HG02840 (cell line): ENCODE measurements around the gene TOLLIP.

ENCODE experiments used
- ATAC-seq: cut with Tn5 transposase; IDR thresholded peaks from one replicate; pipeline ENCODE4 v1.9.1; 2021; ENCODE audit warnings: mild to moderate bottlenecking, moderate library complexity, moderate number of reproducible peaks; ENCODE audit not compliant: unreplicated experiment, low FRiP score

The TOLLIP gene

DNA sequence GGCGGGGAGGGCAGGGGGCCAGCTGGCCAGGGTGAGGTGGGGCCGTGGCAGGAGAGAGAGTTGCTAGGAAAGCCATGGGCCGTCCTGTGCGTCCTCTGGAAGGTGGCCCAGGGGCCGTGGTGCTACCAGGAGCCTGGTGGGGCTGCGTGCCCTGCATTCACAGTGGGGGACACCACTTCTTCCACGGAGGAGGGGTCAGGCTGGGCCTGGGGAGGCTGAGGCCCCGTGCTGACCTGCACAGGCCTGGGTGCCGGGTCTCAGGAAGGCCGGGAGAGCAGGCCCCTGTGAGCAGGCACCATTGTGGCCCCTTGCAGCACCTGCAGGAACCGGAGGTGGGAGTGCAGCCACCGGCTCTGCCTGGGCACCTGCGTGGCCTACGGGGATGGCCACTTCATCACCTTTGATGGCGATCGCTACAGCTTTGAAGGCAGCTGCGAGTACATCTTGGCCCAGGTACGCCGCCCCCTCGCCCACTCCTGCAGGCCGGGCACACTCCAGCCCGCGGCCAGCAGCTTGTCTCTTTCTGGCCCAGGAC is 74.6 kb downstream of the TOLLIP start:
- no peak for ATAC-seq

- no peak for ATAC-seq
Measured at GRCh38 chr11:1234054-1234720, 75.2 kb downstream of the TOLLIP start.

- ATAC-seq, result no peak
Measured at GRCh38 chr11:1233351-1234053, 75.9 kb downstream of the TOLLIP start.

DNA sequence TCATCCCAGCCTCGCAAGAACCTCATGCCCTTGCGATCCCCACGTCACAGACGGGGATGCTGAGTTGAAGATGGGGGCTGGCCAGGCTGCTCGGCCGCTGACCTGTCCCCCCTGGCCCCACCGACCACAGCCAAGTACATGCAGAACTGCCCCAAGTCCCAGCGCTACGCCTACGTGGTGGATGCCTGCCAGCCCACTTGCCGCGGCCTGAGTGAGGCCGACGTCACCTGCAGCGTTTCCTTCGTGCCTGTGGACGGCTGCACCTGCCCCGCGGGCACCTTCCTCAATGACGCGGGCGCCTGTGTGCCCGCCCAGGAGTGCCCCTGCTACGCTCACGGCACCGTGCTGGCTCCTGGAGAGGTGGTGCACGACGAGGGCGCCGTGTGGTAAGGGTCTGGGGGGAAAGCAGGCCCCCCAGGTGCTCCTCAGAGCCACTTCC is 76.5 kb downstream of the TOLLIP start:
- ATAC-seq, result no peak

DNA sequence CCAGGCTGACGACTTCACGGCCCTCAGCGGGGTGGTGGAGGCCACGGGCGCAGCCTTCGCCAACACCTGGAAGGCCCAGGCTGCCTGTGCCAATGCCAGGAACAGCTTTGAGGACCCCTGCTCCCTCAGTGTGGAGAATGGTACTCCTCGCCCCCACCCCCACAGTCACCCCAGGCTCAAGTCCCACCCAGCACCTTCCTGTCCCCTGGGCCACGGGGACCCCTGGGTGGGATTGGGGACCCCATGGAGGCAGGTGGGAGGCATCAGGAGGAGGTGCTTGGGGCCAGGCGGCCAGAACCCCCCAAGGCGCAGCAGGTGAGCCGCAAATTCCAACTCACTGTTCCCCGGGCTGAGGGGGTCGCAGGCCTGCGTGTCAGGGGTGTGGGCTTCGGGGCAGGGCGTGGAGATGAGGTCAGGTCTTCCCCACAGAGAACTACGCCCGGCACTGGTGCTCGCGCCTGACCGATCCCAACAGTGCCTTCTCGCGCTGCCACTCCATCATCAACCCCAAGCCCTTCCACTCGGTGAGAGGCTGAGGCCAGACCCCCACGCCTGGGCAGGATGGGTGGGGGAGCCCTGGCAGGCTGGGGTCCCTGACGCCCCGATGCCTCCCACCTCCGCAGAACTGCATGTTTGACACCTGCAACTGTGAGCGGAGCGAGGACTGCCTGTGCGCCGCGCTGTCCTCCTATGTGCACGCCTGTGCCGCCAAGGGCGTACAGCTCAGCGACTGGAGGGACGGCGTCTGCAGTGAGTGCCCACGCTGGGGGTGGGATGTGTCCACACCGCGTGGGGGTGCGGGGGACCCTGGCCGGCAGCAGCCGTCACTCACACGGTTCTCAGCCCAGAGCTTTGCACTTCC is 77.2 kb downstream of the TOLLIP start:
- ATAC-seq, result no peak

DNA sequence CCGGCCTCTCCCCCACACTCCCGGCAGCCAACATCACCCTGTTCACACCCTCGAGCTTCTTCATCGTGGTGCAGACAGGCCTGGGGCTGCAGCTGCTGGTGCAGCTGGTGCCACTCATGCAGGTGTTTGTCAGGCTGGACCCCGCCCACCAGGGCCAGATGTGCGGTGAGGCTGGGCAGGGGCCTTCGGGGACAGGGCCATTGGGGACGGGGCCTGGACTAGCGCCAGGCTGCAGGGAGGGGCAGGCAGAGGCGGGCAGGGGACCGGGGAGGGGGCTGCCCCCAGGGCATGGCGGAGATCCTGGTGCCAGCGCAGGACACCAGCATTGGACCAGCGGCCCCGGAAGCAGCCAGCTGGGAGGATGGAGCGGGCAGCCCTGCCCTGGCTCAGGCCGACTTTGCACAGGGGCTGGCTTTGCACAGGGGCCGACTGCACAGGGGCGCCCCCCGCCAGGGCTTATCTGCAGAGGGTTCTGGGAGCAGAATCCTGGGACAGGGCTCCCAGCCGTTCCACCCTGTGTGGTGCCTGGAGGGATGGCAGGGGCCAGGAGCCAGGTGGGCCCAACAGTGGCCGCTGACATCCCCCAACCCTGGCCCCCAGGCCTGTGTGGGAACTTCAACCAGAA is 77.9 kb downstream of the TOLLIP start:
- ATAC-seq, result no peak

DNA sequence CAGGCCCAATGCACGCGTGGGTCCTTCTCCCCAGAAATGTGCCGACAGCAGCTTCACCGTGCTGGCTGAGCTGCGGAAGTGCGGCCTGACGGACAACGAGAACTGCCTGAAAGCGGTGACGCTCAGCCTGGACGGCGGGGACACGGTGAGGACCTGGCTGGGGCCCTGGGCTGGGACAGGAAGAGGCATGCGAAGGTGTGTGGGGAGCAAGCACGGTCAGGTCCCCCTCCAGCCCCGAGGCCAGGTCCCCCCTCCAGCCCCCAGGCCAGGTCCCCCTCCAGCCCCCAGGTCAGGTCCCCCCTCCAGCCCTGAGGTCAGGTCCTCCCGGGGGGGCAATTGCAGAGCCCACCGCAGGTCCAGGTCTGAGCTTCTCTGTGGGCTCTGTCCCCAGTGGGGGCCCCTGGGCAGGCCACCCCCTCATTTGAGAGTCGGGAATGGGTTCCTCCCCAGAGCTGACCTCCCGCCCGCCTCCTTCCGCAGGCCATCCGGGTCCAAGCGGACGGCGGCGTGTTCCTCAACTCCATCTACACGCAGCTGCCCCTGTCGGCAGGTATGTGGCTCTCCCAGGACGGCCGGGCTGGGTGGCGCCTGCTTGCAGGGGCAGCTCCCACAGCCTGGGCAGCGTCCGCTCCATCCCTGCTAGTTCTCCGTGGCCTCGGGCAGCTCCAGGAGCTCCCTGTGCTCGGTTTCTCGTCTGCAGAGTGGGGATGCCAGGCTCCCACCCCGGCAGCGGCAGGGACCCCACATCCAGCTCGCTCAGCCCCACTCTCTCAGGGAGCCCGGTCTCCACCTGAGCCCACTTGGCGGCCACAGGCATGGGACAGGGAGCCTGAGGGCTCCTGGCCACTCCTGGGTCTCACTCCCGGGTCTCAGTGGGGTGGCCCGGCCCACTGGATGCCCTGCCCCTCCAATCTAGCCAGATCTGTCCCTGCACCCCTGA is 78.7 kb downstream of the TOLLIP start:
- no peak for ATAC-seq

DNA sequence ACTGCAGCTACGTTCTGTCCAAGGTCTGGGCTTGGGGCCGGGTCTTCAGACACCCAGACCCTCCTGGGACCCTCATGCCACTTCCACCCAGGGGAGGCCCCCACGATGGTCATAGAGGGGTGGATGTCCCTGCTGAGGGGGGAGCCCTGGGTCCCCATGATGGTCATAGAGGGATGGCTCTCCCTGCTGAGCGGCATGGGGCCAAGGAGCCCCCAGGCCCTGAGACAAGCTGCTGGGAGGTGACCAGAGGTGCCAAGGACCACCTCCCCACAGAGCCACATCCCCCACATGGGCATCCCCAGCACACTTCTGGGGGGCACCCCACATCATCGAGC is 79.3 kb downstream of the TOLLIP start:
- no peak for ATAC-seq

DNA sequence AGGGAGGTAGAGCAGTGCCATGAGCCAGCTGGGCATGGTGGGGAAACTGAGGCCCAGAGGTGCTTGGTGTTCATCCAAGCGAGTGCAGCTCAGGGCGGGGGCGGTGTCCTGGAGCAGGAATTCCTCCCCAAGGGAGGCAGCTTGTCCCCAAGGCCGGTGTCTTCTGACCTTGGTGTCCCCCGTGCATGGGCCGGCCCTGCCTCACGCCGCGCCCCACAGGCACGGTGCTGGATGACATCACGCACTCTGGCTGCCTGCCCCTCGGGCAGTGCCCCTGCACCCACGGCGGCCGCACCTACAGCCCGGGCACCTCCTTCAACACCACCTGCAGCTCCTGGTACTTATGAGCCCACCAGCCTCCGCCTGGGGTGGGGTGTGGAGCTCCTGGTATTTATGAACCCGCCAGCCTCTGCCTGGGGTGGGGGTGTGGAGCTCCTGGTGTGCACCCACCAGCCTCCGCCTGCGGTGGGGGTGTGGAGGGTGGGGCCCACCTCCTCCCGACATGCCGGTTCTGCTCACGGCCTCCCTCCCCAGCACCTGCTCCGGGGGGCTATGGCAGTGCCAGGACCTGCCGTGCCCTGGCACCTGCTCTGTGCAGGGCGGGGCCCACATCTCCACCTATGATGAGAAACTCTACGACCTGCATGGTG is 79.8 kb downstream of the TOLLIP start:
- ATAC-seq, result no peak

DNA sequence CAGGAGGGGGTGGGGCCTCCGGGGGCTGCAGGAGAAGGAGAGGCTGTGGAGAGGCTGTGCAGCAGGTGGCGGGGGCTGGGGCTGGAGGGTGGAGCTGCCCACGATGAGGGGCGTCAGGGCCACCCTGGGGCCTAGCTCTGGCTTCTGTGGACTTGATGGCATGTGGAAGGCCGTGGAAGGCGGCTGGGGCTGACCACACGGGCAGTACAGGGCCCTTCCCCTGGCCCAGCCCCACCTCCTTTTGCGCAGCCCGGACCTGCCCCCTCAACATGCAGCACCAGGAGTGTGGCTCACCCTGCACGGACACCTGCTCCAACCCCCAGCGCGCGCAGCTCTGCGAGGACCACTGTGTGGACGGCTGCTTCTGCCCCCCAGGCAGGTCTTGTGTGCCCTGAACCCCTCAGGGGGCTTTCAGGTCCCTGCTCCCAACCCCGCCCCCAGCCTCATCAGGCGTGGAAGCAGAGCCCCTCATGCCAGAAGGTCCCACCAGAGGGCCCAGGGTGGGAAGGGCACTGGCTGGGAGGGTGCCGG is 80.4 kb downstream of the TOLLIP start:
- ATAC-seq, result no peak

DNA sequence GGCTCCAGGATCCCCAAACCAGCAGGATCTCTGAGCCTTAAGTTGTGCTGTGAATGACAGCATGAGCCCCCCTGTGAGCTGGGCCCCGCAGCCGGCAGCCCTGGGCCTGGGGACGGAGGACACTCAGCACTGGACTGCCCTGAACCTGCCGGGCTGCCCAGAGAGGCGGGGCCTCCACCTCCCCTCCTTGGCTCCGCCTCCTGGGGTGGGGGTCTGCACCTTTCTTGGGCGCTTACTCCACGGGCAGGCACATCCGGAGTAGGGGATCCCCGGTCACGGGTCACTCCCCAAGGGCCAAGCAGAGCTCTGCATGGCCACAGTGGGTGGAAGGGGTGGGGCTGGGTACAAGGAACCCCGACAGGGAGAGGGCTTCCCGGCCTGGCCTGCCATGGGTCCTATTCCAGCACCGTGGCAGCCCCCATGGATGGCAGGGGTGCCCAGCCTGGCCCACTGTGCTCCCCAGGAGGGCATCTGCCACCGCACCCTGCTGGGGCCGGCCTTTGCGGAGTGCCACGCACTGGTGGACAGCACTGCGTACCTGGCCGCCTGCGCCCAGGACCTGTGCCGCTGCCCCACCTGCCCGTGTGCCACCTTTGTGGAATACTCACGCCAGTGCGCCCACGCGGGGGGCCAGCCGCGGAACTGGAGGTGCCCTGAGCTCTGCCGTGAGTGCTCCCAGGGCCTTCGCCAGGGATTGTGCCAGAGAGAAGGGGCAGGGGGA is 81.2 kb downstream of the TOLLIP start:
- ATAC-seq, result no peak

GRCh38 chr11:1227551-1228100 is 81.8 kb downstream of the TOLLIP start:
- ATAC-seq, result no peak

DNA sequence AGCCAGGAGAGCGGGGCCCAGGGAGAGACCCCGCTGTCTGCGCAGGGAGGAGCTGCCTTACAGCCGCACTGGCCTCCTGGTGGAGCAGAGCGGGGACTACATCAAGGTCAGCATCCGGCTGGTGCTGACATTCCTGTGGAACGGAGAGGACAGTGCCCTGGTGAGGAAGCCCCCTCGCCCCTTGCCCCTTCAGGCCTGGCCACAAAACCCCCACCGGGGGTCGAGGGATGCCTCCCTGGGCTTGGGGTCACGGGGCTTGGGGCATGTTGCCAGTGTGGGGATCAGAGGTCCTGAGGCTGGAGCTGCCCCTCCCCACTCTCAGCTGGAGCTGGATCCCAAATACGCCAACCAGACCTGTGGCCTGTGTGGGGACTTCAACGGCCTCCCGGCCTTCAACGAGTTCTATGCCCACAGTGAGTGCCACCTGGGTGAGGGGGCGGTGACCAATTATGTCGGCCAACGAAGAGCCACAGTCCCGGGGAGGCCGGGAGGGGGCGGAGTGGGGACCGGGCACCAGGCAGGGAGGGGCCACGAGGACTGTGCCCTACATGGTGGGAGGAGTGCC is 82.4 kb downstream of the TOLLIP start:
- no peak for ATAC-seq

GRCh38 chr11:1226226-1226985 is 83.0 kb downstream of the TOLLIP start:
- ATAC-seq, result no peak

- ATAC-seq, result no peak
Measured at GRCh38 chr11:1225386-1226225, 83.8 kb downstream of the TOLLIP start.
